Stimulated activated CD4-positive, alpha-beta T cell treated with anti-CD3 and anti-CD28 coated beads, Interleukin-15, amount 100 ng/mL, for 24 hours (primary cell): ENCODE results near the gene FLOT2.
"Not testable (repeated sequence)": the region's sequence is repeated elsewhere in the genome, so short reads cannot be mapped to it uniquely, and the experiment has no call there.

Experiments used
- DNase-seq: peaks from one replicate; pipeline ENCODE4 v3.0.0-alpha.2; 2020

Gene FLOT2

DNA sequence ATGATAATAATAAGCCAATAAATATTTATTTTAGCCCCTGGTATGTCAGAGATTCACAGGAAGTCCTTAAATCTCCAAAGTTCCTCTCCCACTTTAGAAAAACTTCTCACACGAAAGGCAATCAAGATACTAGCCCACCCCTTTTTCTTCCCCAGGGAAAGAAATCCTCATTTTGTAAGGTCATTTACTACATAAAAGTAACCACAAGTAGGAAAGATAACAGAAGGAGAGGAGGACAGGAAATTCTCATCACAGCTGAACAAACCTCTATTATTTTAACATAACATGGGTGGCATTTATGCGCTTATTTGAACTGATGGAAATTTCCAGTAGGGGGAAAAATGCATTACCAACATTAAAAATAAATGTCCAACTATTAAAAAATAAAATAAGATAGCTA lies 58.3 kb downstream of the FLOT2 start:
- no peak for DNase-seq

DNA sequence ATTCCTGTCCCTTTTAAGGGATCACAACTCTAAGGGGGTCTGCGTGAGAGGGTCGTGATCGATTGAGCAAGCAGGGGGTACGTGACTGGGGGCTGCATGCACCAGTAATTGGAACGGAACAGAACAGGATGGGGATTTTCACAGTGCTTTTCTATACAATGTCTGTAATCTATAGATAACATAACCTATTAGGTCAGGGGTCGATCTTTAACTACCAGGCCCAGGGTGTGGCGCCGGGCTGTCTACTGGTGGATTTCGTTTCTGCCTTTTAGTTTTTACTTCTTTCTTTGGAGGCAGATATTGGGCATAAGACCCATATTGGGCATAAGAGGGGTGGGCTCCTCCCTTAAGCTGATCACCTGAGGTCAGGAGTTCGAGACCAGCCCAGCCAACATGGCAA lies 61.0 kb downstream of the FLOT2 start:
- not testable (repeated sequence) for DNase-seq

GRCh38 chr17:28834420-28834819 lies 63.1 kb downstream of the FLOT2 start:
- no peak for DNase-seq
